Measurements from ENCODE around the gene C1QTNF1. TPM values are rescaled to one million over a fixed set of nuclear protein-coding genes. Genes with fewer than 3 reads are reported as not detected.

The C1QTNF1 gene
- total and polyA plus RNA-seq, 2 donors (not counting 1 experiment from before 2014, with no cell fraction given): not detected

GRCh38 chr17:79010304-79010646 is 13.7 kb upstream of the C1QTNF1 start:
- Histone ChIP-seq H3K9me3 (ENCODE audit: control extremely low read depth in 1 of 3, control insufficient read depth in 2 of 3, insufficient read depth in 1 of 3, low read length in 2 of 3) (peaks cover 0 to 2% (median 0%) of the 10 kb centered on the region in 3 donors), H3K79me2 (ENCODE audit: control insufficient read depth, insufficient read depth, low read length) (peaks cover 53% of the 10 kb centered on the region), H2AFZ (ENCODE audit: insufficient read depth, low read depth, low read length, poor library complexity, severe bottlenecking) (peak overlapping the region; percentile 99), H3K4me3 (ENCODE audit: control extremely low read depth in 1 of 5, extremely low read depth in 1 of 5, insufficient read depth in 1 of 5, low read depth in 2 of 5, low read length in 4 of 5) (peak overlapping the region; percentile 41 to 93 (median 82)), H4K20me1 (ENCODE audit: control insufficient read depth, insufficient read depth, low read length, poor library complexity, severe bottlenecking) (peaks cover 36% of the 10 kb centered on the region), H3K36me3 (replicated peaks in 1 of 2; ENCODE audit: control extremely low read depth in 1 of 2, control insufficient read depth in 1 of 2, extremely low read depth in 1 of 2, insufficient read depth in 2 of 2, low read length in 1 of 2) (peaks cover 0 to 13% of the 10 kb centered on the region in 2 experiments), H3K4me1 (ENCODE audit: control insufficient read depth in 2 of 2, insufficient read depth in 2 of 2, low read length in 2 of 2) (peaks cover 25 to 38% of the 10 kb centered on the region in 2 donors), H3K27me3 (replicated peaks in 1 of 4; ENCODE audit: control extremely low read depth in 1 of 4, control insufficient read depth in 3 of 4, insufficient read depth in 4 of 4, low read length in 3 of 4) (peaks cover 0 to 4% (median 0%) of the 10 kb centered on the region in 4 experiments), H3K27ac (ENCODE audit: low read length in 2 of 2) (peak overlapping the region; percentile 39 to 86), H3K4me2 (replicated peaks; ENCODE audit: low read depth, low read length, poor library complexity, severe bottlenecking) (peak overlapping the region; percentile 92), H3K9ac (ENCODE audit: low read length) (peak overlapping the region; percentile 91)
- Mint-ChIP-seq H3K4me1 (peaks cover 48% of the 10 kb centered on the region), H3K4me3 (peak overlapping the region; percentile 96), H3K27me3 (peaks cover 4% of the 10 kb centered on the region), H3K27ac (peak overlapping the region; percentile 96), H3K9me3 (ENCODE audit: insufficient read depth) (no peaks in the 10 kb centered on the region)
- ATAC-seq (ENCODE audit: low read depth) (no peak), DNase-seq (no peak)
- 57% methylated on average over 4 of the region's 7 CpGs for WGBS (ENCODE audit: insufficient coverage)
- ChIA-PET POLR2A (interaction anchor here (1.0 kb wide), 1 partner anchor 331 kb away, joined by 3 read pairs; no protein-coding TSS in a partner anchor), CTCF (no interaction called here)
- intact Hi-C loops (cut with micrococcal nuclease): no loop called here
- TF ChIP-seq EZH2 (IDR thresholded peaks at IDR 0.05; ENCODE audit: borderline replicate concordance, insufficient read depth, low read depth, low read length, poor library complexity, severe bottlenecking) (no peak), CTCF (IDR thresholded peaks at IDR 0.05) (no peak)

- H3K9me3 Mint-ChIP-seq (ENCODE audit: insufficient read depth): no peaks in the 10 kb centered on the region
- Histone ChIP-seq H4K20me1 (ENCODE audit: control insufficient read depth, insufficient read depth, low read length, poor library complexity, severe bottlenecking) (peaks cover 23% of the 10 kb centered on the region), H3K4me1 (ENCODE audit: control insufficient read depth in 2 of 2, insufficient read depth in 2 of 2, low read length in 2 of 2) (peaks cover 21 to 32% of the 10 kb centered on the region in 2 donors), H3K36me3 (replicated peaks in 1 of 2; ENCODE audit: control extremely low read depth in 1 of 2, control insufficient read depth in 1 of 2, extremely low read depth in 1 of 2, insufficient read depth in 2 of 2, low read length in 1 of 2) (peaks cover 0 to 5% of the 10 kb centered on the region in 2 experiments), H3K9ac (ENCODE audit: low read length) (no peak overlapping the region), H3K27me3 (replicated peaks in 1 of 4; ENCODE audit: control extremely low read depth in 1 of 4, control insufficient read depth in 3 of 4, insufficient read depth in 4 of 4, low read length in 3 of 4) (peaks cover 0 to 4% (median 0%) of the 10 kb centered on the region in 4 experiments), H3K9me3 (ENCODE audit: control extremely low read depth in 1 of 3, control insufficient read depth in 2 of 3, insufficient read depth in 1 of 3, low read length in 2 of 3) (peaks cover 3 to 5% (median 3%) of the 10 kb centered on the region in 3 donors), H2AFZ (ENCODE audit: insufficient read depth, low read depth, low read length, poor library complexity, severe bottlenecking) (no peak overlapping the region), H3K27ac (ENCODE audit: low read length in 2 of 2) (no peak overlapping the region), H3K4me3 (ENCODE audit: control extremely low read depth in 1 of 5, extremely low read depth in 1 of 5, insufficient read depth in 1 of 5, low read depth in 2 of 5, low read length in 4 of 5) (no peak overlapping the region), H3K79me2 (ENCODE audit: control insufficient read depth, insufficient read depth, low read length) (peaks cover 40% of the 10 kb centered on the region), H3K4me2 (replicated peaks; ENCODE audit: low read depth, low read length, poor library complexity, severe bottlenecking) (no peak overlapping the region)
- intact Hi-C loops (cut with micrococcal nuclease): no loop called here
- ChIA-PET POLR2A (no interaction called here), CTCF (no interaction called here)
- peak overlapping the region; percentile 96 for H3K4me3 Mint-ChIP-seq
- ATAC-seq (ENCODE audit: low read depth) (no peak), DNase-seq (no peak)
- WGBS (ENCODE audit: insufficient coverage): 85% methylated on average over 4 of the region's 5 CpGs
- peaks cover 5% of the 10 kb centered on the region for H3K27me3 Mint-ChIP-seq
- no peak overlapping the region for H3K27ac Mint-ChIP-seq
- TF ChIP-seq CTCF (IDR thresholded peaks at IDR 0.05): no peak
- TF ChIP-seq EZH2 (IDR thresholded peaks at IDR 0.05; ENCODE audit: borderline replicate concordance, insufficient read depth, low read depth, low read length, poor library complexity, severe bottlenecking): no peak
- H3K4me1 Mint-ChIP-seq: peaks cover 38% of the 10 kb centered on the region
Measured at GRCh38 chr17:79011451-79012147, 12.4 kb upstream of the C1QTNF1 start.

All from B cell (primary cell).